ENCODE results near the gene ABHD17B. TPM values are rescaled to one million over a fixed set of nuclear protein-coding genes. Genes with fewer than 3 reads are reported as not detected.

Gene ABHD17B
- total RNA-seq, 2 experiments from 2014 or later, result 31.0 to 47.7 TPM

GRCh38 chr9:71924576-71924975 lies 13.6 kb upstream of the ABHD17B start:
- Histone ChIP-seq H3K9me3 (ENCODE audit: low read length) (no peaks in the 10 kb centered on the region), H3K27ac (ENCODE audit: low read depth, low read length, poor library complexity, severe bottlenecking) (no peak overlapping the region), H2AFZ (ENCODE audit: low read length) (no peak overlapping the region), H3K4me3 (ENCODE audit: low read depth, low read length, poor library complexity, severe bottlenecking) (no peak overlapping the region), H3K79me2 (ENCODE audit: insufficient read depth, low read depth, low read length) (peaks cover 23% of the 10 kb centered on the region; the same call in 1 of the 2 replicates), H4K20me1 (ENCODE audit: insufficient read depth, low read length) (no peaks in the 10 kb centered on the region), H3K9me2 (ENCODE audit: insufficient read depth, low read length) (no peaks in the 10 kb centered on the region), H3K4me1 (ENCODE audit: insufficient read depth, low read length, poor library complexity, severe bottlenecking) (peaks cover 15% of the 10 kb centered on the region), H3K36me3 (ENCODE audit: insufficient read depth, low read length) (peaks cover 27% of the 10 kb centered on the region), H3K4me2 (ENCODE audit: low read length) (no peak overlapping the region)
- ChIA-PET POLR2A (interaction anchor here (1.3 to 2.4 kb wide), 2 partner anchors 11 kb away, joined by 4 to 31 read pairs; partner anchors contain the start of genes ABHD17B and C9orf85), CTCF (ENCODE audit: unreplicated experiment) (interaction anchor here (1.3 kb wide), 1 partner anchor 9 kb away, joined by 3 read pairs; no protein-coding TSS in a partner anchor)
- intact Hi-C loops (cut with micrococcal nuclease; ENCODE audit: unreplicated experiment), result no loop called here
- TF ChIP-seq EZH2phosphoT487 (IDR thresholded peaks at IDR 0.05; ENCODE audit: borderline replicate concordance, low read depth, low read length) (no peak), CTCF (conservative IDR thresholded peaks at IDR 0.05; ENCODE audit: low read length) (no peak)
- BruUV-seq (replicated peaks), result no TSS peak
- DNase-seq (ENCODE audit: low spot score), result no peak

GRCh38 chr9:71921190-71921814 lies 10.3 kb upstream of the ABHD17B start:
- DNase-seq (ENCODE audit: low spot score), result no peak
- Histone ChIP-seq H3K4me2 (ENCODE audit: low read length) (peak overlapping the region; percentile 6; the same call in 1 of the 2 replicates), H3K79me2 (ENCODE audit: insufficient read depth, low read depth, low read length) (peaks cover 47% of the 10 kb centered on the region; the same call in 1 of the 2 replicates), H3K4me3 (ENCODE audit: low read depth, low read length, poor library complexity, severe bottlenecking) (no peak overlapping the region), H3K36me3 (ENCODE audit: insufficient read depth, low read length) (peaks cover 42% of the 10 kb centered on the region), H4K20me1 (ENCODE audit: insufficient read depth, low read length) (no peaks in the 10 kb centered on the region), H2AFZ (ENCODE audit: low read length) (no peak overlapping the region), H3K4me1 (ENCODE audit: insufficient read depth, low read length, poor library complexity, severe bottlenecking) (peaks cover 15% of the 10 kb centered on the region), H3K27ac (ENCODE audit: low read depth, low read length, poor library complexity, severe bottlenecking) (no peak overlapping the region), H3K9me2 (ENCODE audit: insufficient read depth, low read length) (no peaks in the 10 kb centered on the region), H3K9me3 (ENCODE audit: low read length) (0 out of 2 replicates have a peak, but pooled peaks cover 3% of the 10 kb centered on the region)
- BruUV-seq (replicated peaks), result no TSS peak
- TF ChIP-seq EZH2phosphoT487 (IDR thresholded peaks at IDR 0.05; ENCODE audit: borderline replicate concordance, low read depth, low read length) (no peak), CTCF (conservative IDR thresholded peaks at IDR 0.05; ENCODE audit: low read length) (no peak)
- intact Hi-C loops (cut with micrococcal nuclease; ENCODE audit: unreplicated experiment), result no loop called here
- POLR2A ChIA-PET, result interaction anchor here (3.0 kb wide), 1 partner anchor 10 kb away, joined by 10 read pairs; the partner anchor contains the start of genes ABHD17B and C9orf85
- CTCF ChIA-PET (ENCODE audit: unreplicated experiment), result no interaction called here

Measured in OCI-LY7 (cell line).